ENCODE data around the gene CD164.
"Not testable (repeated sequence)": the region's sequence is repeated elsewhere in the genome, so short reads cannot be mapped to it uniquely, and the experiment has no call there.

Gene CD164

GRCh38 chr6:109342911-109343310 lies 39.4 kb downstream of the CD164 start:
- no peak for TF ChIP-seq ZFX (IDR thresholded peaks at IDR 0.05; ENCODE audit: borderline replicate concordance)
- TF ChIP-seq, protein P1, sequence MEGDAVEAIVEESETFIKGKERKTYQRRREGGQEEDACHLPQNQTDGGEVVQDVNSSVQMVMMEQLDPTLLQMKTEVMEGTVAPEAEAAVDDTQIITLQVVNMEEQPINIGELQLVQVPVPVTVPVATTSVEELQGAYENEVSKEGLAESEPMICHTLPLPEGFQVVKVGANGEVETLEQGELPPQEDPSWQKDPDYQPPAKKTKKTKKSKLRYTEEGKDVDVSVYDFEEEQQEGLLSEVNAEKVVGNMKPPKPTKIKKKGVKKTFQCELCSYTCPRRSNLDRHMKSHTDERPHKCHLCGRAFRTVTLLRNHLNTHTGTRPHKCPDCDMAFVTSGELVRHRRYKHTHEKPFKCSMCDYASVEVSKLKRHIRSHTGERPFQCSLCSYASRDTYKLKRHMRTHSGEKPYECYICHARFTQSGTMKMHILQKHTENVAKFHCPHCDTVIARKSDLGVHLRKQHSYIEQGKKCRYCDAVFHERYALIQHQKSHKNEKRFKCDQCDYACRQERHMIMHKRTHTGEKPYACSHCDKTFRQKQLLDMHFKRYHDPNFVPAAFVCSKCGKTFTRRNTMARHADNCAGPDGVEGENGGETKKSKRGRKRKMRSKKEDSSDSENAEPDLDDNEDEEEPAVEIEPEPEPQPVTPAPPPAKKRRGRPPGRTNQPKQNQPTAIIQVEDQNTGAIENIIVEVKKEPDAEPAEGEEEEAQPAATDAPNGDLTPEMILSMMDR (IDR thresholded peaks at IDR 0.05) = no peak
- H3K27ac ChIP-seq = no peak overlapping the region

DNA sequence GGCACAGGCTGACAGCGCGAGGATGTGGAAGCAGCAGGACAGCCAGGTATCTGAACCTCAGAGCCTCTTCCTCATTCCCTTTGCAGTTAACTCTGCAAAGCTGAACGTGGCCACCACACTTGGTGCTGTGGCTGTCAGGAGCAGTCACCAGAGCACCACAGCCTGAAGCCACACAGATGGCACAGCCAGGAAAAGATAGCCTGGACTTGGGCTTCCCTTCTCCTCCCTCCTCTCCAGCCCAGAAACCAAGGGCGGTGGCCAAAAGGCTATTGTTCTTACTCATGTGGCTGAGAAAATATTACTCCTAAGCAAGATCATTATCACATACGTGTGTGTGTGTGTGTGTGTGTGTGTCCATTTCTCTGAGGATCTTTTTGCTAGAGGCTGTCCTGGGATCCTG lies 39.8 kb downstream of the CD164 start:
- H3K27ac ChIP-seq = no peak overlapping the region
- no peak for TF ChIP-seq ZFX (IDR thresholded peaks at IDR 0.05; ENCODE audit: borderline replicate concordance)
- TF ChIP-seq, protein P1 (IDR thresholded peaks at IDR 0.05) = no peak

GRCh38 chr6:109340811-109341210 lies 41.5 kb downstream of the CD164 start:
- H3K27ac ChIP-seq = no peak overlapping the region
- TF ChIP-seq, protein P1 (IDR thresholded peaks at IDR 0.05) = no peak
- no peak for TF ChIP-seq ZFX (IDR thresholded peaks at IDR 0.05; ENCODE audit: borderline replicate concordance)

DNA sequence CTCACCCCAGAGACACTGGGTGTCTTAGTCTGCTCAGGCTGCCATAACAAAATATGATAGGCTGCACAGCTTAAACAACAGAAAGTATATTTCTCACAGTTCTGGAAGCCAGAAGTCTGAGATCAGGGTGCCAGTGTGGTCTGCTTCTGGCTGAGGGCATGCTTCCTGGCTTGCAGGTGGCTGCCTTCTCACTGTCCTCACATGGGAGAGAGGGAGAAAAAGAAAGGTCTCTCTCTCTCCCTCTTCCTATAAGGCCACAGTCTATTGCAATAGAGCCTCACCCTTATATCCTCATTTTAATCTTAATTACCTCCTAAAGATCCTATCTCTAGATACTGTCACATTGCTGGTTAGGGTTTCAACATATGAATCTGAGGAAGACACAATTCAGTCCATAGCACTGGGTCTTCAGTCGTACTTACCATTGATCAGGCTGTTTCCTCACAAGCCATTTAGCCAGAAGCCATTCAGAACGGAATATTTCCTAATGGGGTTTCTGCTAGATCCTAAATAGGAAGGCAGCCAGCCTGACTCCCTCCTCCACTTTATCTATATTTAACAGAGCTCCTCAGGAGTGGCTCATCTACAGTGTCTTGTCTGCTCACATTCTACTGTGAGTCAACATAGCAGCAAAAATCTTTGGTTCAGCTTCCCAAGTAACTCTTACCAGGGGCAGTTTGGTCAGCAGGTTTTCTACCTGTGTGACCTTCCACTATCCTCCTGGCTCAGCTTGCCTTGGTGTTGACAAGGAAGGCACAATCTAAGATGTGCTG lies 42.2 kb downstream of the CD164 start:
- TF ChIP-seq ZFX (IDR thresholded peaks at IDR 0.05; ENCODE audit: borderline replicate concordance) = no peak
- TF ChIP-seq, protein P1 (IDR thresholded peaks at IDR 0.05) = no peak
- no peak overlapping the region for H3K27ac ChIP-seq

DNA sequence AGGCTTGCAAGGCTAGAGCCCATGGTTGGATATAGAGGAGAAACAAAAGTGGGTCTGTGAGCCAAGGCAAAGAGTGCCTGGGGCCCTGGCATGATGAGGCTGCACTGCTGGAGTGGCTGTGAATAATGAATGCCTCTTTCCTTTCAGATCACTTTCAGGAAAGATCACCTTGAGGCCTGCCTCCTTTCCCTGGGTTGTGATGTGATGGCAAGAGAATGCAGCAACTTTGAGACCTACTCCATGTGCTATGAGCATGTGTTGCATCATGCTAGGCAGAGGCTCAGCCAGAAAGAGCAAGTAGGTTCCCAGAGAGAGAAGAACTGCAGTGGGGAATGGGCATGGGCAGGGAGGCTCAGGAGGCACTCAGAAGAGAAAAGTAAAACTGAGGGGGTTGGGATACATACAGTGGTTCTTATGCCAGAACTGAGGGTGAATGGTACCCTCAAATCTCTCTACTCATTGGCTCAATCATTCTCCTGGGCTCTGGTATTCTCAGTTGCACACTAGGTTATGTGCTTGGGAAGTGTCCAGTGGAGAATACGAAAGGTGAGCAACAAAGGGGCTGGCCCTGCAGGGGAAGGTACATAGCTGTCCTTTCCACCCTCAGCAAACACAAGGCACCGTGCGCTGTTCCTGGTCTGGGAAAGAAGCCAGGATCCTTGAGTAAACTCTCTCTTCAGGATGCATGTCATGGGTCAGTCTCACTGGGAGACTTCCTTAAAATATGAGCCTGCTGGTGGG lies 45.9 kb downstream of the CD164 start:
- TF ChIP-seq, protein P1 (IDR thresholded peaks at IDR 0.05) = no peak
- TF ChIP-seq ZFX (IDR thresholded peaks at IDR 0.05; ENCODE audit: borderline replicate concordance) = no peak

DNA sequence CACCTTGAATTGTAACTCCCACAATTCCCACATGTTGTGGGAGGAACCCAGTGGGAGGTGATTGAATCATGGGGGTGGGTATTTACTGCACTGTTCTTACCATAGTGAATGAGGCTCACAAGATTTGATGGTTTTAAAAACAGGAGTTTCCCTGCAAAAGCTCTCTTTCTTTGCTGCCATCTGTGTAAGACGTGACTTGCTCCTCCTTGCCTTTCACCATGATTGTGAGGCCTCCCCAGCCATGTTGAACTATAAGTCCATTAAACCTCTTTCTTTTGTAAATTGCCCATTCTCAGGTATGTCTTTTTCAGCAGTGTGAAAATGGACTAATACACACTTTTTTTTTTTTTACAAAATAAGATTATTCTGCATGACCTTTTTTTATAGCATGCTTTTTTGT lies 48.4 kb downstream of the CD164 start:
- not testable (repeated sequence) for H3K27ac ChIP-seq

More for the DNA sequence above, 45.9 kb downstream of the CD164 start:
- peak overlapping the region; percentile 82 for H3K27ac ChIP-seq

GRCh38 chr6:109332748-109333147 lies 49.5 kb downstream of the CD164 start:
- no peak for TF ChIP-seq ZFX (IDR thresholded peaks at IDR 0.05; ENCODE audit: borderline replicate concordance)
- TF ChIP-seq, protein P1 (IDR thresholded peaks at IDR 0.05) = no peak
- no peak overlapping the region for H3K27ac ChIP-seq

Data from 22Rv1 (cell line).